MCF 10A (cell line): ENCODE measurements around the gene DLX3. TPM values are rescaled to one million over a fixed set of nuclear protein-coding genes. Genes with fewer than 3 reads are reported as not detected.

ENCODE experiments used
- BruUV-seq: library from RNA; stranded (reverse); fragments of 400-500 nt; replicated peaks from 2 replicates; lab custom pipeline; 2021; lab: Mats Ljungman, UMichigan
- CTCF ChIA-PET: fragments of 300-600 bp; sonication (Branson Sonifier 250); formaldehyde crosslinking; extraction: SDS; loops from one replicate; lab custom pipeline; 2021; ENCODE audit warnings: antibody characterized with exemption, inconsistent platforms; lab: Yijun Ruan, JAX
- POLR2A ChIA-PET: fragments of 300-600, 350-650 bp; sonication (Branson Sonifier 250); formaldehyde crosslinking; extraction: SDS; loops from one replicate; lab custom pipeline; 2020; ENCODE audit warnings: antibody characterized with exemption, inconsistent platforms; lab: Yijun Ruan, JAX
- DNase-seq: peaks from one replicate; pipeline ENCODE4 v3.0.0-alpha.2; 2018; ENCODE audit not compliant: unreplicated experiment
- H3K27ac Mint-ChIP-seq: one replicate; pipeline ENCODE4 v1.8.0; 2022; ENCODE audit warnings: mild to moderate bottlenecking, low read depth, mixed read lengths; ENCODE audit not compliant: unreplicated experiment
- H3K27me3 Mint-ChIP-seq: one replicate; pipeline ENCODE4 v1.8.0; 2022; ENCODE audit warnings: mixed read lengths; ENCODE audit not compliant: insufficient read depth, unreplicated experiment
- H3K36me3 Mint-ChIP-seq: one replicate; pipeline ENCODE4 v1.8.0; 2022; ENCODE audit warnings: mild to moderate bottlenecking, moderate library complexity, mixed read lengths; ENCODE audit not compliant: insufficient read depth, unreplicated experiment
- H3K4me1 Mint-ChIP-seq: one replicate; pipeline ENCODE4 v1.8.0; 2022; ENCODE audit warnings: mixed read lengths; ENCODE audit not compliant: insufficient read depth, unreplicated experiment
- H3K4me3 Mint-ChIP-seq: one replicate; pipeline ENCODE4 v1.8.0; 2022; ENCODE audit warnings: mild to moderate bottlenecking, moderate library complexity, mixed read lengths; ENCODE audit not compliant: unreplicated experiment
- H3K9me3 Mint-ChIP-seq: one replicate; pipeline ENCODE4 v1.8.0; 2022; ENCODE audit warnings: mixed read lengths; ENCODE audit not compliant: unreplicated experiment
- CTCF ChIP-seq: fragments of 200-600 bp; IDR thresholded peaks from one replicate; pipeline ENCODE4 v1.8.0; 2022; ENCODE audit warnings: antibody characterized with exemption, mild to moderate bottlenecking; ENCODE audit not compliant: unreplicated experiment
- intact Hi-C: fragments of 100-400 bp; cut with micrococcal nuclease; formaldehyde crosslinking; loops from 2 replicates; pipeline ENCODE4 v1.14.1; 2022
- total RNA-seq: library from RNA; stranded (reverse); gene quantifications from 2 replicates; pipeline ENCODE4 v1.2.3, GENCODE V29; 2022

Gene DLX3
- total RNA-seq, 1 experiment from 2014 or later, result not detected

- POLR2A ChIA-PET, result interaction anchor here (0.6 to 15.8 kb wide), 10 partner anchors 29 to 248 kb away, joined by 3 to 329 read pairs (median 4); partner anchors contain the start of genes ITGA3, PDK2 and TMEM92
- no TSS peak for BruUV-seq
- Mint-ChIP-seq H3K27ac (no peak overlapping the region), H3K4me3 (no peak overlapping the region), H3K4me1 (peaks cover 28% of the 10 kb centered on the region), H3K36me3 (no peaks in the 10 kb centered on the region), H3K27me3 (peaks cover 8% of the 10 kb centered on the region), H3K9me3 (no peaks in the 10 kb centered on the region)
- TF ChIP-seq CTCF, result no peak
- intact Hi-C loops, result loop anchor here (2.0 kb wide), 1 partner anchor 69 kb away; the partner anchor contains the start of gene PDK2
- no peak for DNase-seq
- CTCF ChIA-PET, result interaction anchor here (0.6 to 5.6 kb wide), 15 partner anchors 9 to 1265 kb away, joined by 3 to 72 read pairs (median 6); partner anchors contain the start of gene ITGA3
Observed at GRCh38 chr17:50026046-50026675, 31.1 kb upstream of the DLX3 start.

GRCh38 chr17:50024808-50025207, 29.8 kb upstream of the DLX3 start:
- POLR2A ChIA-PET, result interaction anchor here (1.3 to 15.8 kb wide), 3 partner anchors 30 to 63 kb away, joined by 4 to 329 read pairs (median 192); partner anchors contain the start of gene ITGA3
- no peak for TF ChIP-seq CTCF
- BruUV-seq, result no TSS peak
- Mint-ChIP-seq H3K9me3 (no peaks in the 10 kb centered on the region), H3K4me3 (no peak overlapping the region), H3K36me3 (no peaks in the 10 kb centered on the region), H3K4me1 (peaks cover 29% of the 10 kb centered on the region), H3K27me3 (peaks cover 11% of the 10 kb centered on the region), H3K27ac (no peak overlapping the region)
- CTCF ChIA-PET, result interaction anchor here (4.8 to 5.1 kb wide), 2 partner anchors 30 to 67 kb away, joined by 54 to 72 read pairs; partner anchors contain the start of gene ITGA3
- intact Hi-C loops, result no loop called here
- DNase-seq, result no peak

- TF ChIP-seq CTCF, result no peak
- intact Hi-C loops, result no loop called here
- no peak for DNase-seq
- peaks cover 21% of the 10 kb centered on the region for H3K4me1 Mint-ChIP-seq
- H3K27me3 Mint-ChIP-seq, result peaks cover 11% of the 10 kb centered on the region
- BruUV-seq, result no TSS peak
- H3K9me3 Mint-ChIP-seq, result no peaks in the 10 kb centered on the region
- no peaks in the 10 kb centered on the region for H3K36me3 Mint-ChIP-seq
- POLR2A ChIA-PET, result no interaction called here
- no peak overlapping the region for H3K27ac Mint-ChIP-seq
- CTCF ChIA-PET, result no interaction called here
- no peak overlapping the region for H3K4me3 Mint-ChIP-seq
Observed at GRCh38 chr17:50023520-50023919, 28.5 kb upstream of the DLX3 start.

GRCh38 chr17:50022463-50023130, 27.6 kb upstream of the DLX3 start:
- Mint-ChIP-seq H3K36me3 (no peaks in the 10 kb centered on the region), H3K27me3 (peaks cover 11% of the 10 kb centered on the region), H3K27ac (no peak overlapping the region), H3K9me3 (no peaks in the 10 kb centered on the region), H3K4me3 (no peak overlapping the region), H3K4me1 (peaks cover 12% of the 10 kb centered on the region)
- POLR2A ChIA-PET, result interaction anchor here (0.7 to 1.2 kb wide), 3 partner anchors 33 to 1752 kb away, joined by 3 to 8 read pairs (median 3); partner anchors contain the start of gene ITGA3
- no TSS peak for BruUV-seq
- CTCF ChIA-PET, result interaction anchor here (0.5 to 0.8 kb wide), 4 partner anchors 57 to 161 kb away, joined by 3 to 5 read pairs (median 4); no protein-coding TSS in a partner anchor
- intact Hi-C loops, result no loop called here
- no peak for TF ChIP-seq CTCF
- DNase-seq, result no peak
